Astrocyte of the spinal cord (primary cell): ENCODE results near the gene POLDIP3.
"Not testable (repeated sequence)": the region's sequence is repeated elsewhere in the genome, so short reads cannot be mapped to it uniquely, and the experiment has no call there.

Experiments used
- DNase-seq: peaks from one replicate; pipeline ENCODE4 v3.0.0; 2011; ENCODE audit warnings: low read depth, low spot score
- H3K4me3 ChIP-seq: 2 replicates; pipeline ENCODE4 v1.5.1; 2011; ENCODE audit warnings: low read depth, mild to moderate bottlenecking, low read length, moderate library complexity
- CTCF ChIP-seq: IDR thresholded peaks from 2 replicates; pipeline ENCODE4 v1.5.1; 2012; ENCODE audit warnings: low read depth, mild to moderate bottlenecking, low read length, inconsistent platforms
- in situ Hi-C: cut with HindIII; loops from 2 replicates; pipeline ENCODE4 v1.10.0; 2017; ENCODE audit warnings: low sequenced_read_pairs

Gene POLDIP3

DNA sequence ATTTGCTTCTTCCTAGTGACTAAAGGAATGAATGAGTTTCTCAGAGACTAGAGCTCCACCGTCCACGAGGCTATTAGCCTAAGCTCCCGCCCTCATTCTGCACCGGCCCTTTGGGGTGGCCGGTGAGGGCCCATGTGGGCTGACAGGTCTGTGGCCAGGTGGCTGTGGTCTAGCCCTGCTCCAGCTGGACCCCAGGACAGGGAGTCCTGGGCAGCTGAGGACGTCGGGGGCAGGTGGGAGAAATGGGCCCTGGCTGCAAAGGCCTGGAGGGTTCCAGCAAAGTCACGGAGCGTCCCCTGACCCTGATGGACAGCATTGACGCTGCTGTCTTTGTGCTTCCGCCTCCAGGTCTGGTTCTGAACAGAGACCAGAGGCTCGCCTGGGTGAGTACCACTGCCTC is 48.7 kb downstream of the POLDIP3 start:
- in situ Hi-C loops, result no loop called here
- DNase-seq, result no peak
- no peak overlapping the region for H3K4me3 ChIP-seq
- TF ChIP-seq CTCF, result no peak

DNA sequence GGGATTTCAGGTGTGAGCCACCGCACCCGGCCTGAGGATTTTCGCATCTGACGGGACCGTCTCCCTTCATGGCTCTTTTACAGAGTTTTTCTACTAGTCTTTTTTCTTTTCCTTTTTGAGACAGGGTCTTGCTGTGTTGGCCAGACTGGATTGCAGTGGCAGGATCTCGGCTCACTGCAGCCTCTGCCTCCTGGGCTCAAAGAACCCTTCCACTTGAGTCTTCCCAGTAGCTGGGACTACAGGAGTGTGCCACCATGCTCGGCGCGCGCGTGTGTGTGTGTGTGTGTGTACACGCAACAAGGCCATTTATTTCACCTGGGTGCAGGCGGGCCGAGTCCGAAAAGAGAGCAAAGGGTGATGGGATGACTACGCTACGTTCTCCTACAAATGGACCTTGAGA is 50.0 kb downstream of the POLDIP3 start:
- H3K4me3 ChIP-seq, result no peak overlapping the region
- TF ChIP-seq CTCF, result no peak
- in situ Hi-C loops, result no loop called here
- DNase-seq, result no peak

GRCh38 chr22:42563943-42564342 is 50.7 kb downstream of the POLDIP3 start:
- in situ Hi-C loops, DNase-seq, H3K4me3 ChIP-seq: not testable (repeated sequence)

- no peak for DNase-seq
- no peak for TF ChIP-seq CTCF
- no peak overlapping the region for H3K4me3 ChIP-seq
- in situ Hi-C loops, result no loop called here
These were observed 52.0 kb downstream of the POLDIP3 start for GRCh38 chr22:42562684-42563083.

- no peak for DNase-seq
- H3K4me3 ChIP-seq, result no peak overlapping the region
- no peak for TF ChIP-seq CTCF
- in situ Hi-C loops, result no loop called here
These were observed 52.4 kb downstream of the POLDIP3 start for GRCh38 chr22:42562279-42562678.

- no peak for DNase-seq
- in situ Hi-C loops, result no loop called here
- TF ChIP-seq CTCF, result no peak
- no peak overlapping the region for H3K4me3 ChIP-seq
These were observed 52.8 kb downstream of the POLDIP3 start for GRCh38 chr22:42561856-42562255.

GRCh38 chr22:42560781-42561180 is 53.9 kb downstream of the POLDIP3 start:
- in situ Hi-C loops, result no loop called here
- DNase-seq, result peak; percentile 5
- H3K4me3 ChIP-seq, result no peak overlapping the region
- peak; percentile 63 for TF ChIP-seq CTCF
